Neutrophil (primary cell): ENCODE results near the gene KCNIP1.

Experiments used
- H3K27ac ChIP-seq: fragments of 200-600 bp; sonication (generic); 2 replicates; pipeline ENCODE4 v1.5.1; 2016; ENCODE audit warnings: mild to moderate bottlenecking, moderate library complexity
- H3K27me3 ChIP-seq: fragments of 200-600 bp; sonication (generic); 2 replicates; pipeline ENCODE4 v1.6.0; 2016; ENCODE audit warnings: mild to moderate bottlenecking
- H3K36me3 ChIP-seq: fragments of 200-600 bp; sonication (generic); 2 replicates; pipeline ENCODE4 v1.5.1; 2017
- H3K4me1 ChIP-seq, 2 experiments: fragments of 200-600 bp in 1 of 2; sonication (generic) in 1 of 2; 1 replicate in 1 of 2; 2 replicates in 1 of 2; pipeline versions ENCODE4 v1.5.1 to v1.6.1; 2013 to 2016; ENCODE audit warnings: low read depth in 1 of 2, low read length in 1 of 2, mild to moderate bottlenecking in 1 of 2, moderate library complexity in 1 of 2; ENCODE audit not compliant: control insufficient read depth in 1 of 2, insufficient read depth in 1 of 2
- H3K4me3 ChIP-seq, 2 experiments: fragments of 200-600 bp in 1 of 2; sonication (generic) in 1 of 2; 1 replicate in 1 of 2; 2 replicates in 1 of 2; pipeline ENCODE4 v1.5.1; 2013 to 2016; ENCODE audit warnings: low read depth in 1 of 2, low read length in 1 of 2, mild to moderate bottlenecking in 1 of 2, moderate library complexity in 1 of 2
- H3K9me3 ChIP-seq: fragments of 200-600 bp; sonication (generic); 2 replicates; pipeline ENCODE4 v1.5.1; 2016
- TF ChIP-seq, protein P1 (sequence below): fragments of 200-600 bp; sonication (generic); IDR thresholded peaks from 2 replicates; pipeline ENCODE4 v1.5.1; 2016; ENCODE audit warnings: antibody characterized with exemption

The KCNIP1 gene

DNA sequence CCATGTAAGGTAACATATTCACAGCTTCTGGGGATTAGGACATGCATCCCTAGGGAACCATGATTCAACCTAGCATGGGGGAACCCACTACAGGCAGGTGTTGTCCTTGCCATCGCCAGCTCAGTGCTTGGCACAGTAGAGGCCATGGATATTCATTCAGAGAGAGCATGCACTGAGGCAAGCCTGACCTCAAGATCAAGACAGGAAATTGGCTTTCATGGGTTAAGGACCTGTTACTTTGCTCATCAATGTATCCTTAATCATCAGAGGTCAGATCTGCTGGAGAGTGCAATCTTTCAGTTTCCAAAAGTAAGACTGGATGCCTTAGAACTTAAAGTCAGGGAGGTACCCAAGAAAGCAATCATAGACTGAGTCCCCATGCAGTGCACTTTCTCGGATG, 84.0 kb downstream of the KCNIP1 start:
- Histone ChIP-seq H3K27ac (no peak overlapping the region), H3K36me3 (no peaks in the 10 kb centered on the region), H3K9me3 (no peaks in the 10 kb centered on the region), H3K4me3 (no peak overlapping the region), H3K4me1 (no peaks in the 10 kb centered on the region), H3K27me3 (peaks cover 24% of the 10 kb centered on the region)
- TF ChIP-seq, protein P1, sequence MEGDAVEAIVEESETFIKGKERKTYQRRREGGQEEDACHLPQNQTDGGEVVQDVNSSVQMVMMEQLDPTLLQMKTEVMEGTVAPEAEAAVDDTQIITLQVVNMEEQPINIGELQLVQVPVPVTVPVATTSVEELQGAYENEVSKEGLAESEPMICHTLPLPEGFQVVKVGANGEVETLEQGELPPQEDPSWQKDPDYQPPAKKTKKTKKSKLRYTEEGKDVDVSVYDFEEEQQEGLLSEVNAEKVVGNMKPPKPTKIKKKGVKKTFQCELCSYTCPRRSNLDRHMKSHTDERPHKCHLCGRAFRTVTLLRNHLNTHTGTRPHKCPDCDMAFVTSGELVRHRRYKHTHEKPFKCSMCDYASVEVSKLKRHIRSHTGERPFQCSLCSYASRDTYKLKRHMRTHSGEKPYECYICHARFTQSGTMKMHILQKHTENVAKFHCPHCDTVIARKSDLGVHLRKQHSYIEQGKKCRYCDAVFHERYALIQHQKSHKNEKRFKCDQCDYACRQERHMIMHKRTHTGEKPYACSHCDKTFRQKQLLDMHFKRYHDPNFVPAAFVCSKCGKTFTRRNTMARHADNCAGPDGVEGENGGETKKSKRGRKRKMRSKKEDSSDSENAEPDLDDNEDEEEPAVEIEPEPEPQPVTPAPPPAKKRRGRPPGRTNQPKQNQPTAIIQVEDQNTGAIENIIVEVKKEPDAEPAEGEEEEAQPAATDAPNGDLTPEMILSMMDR: no peak

DNA sequence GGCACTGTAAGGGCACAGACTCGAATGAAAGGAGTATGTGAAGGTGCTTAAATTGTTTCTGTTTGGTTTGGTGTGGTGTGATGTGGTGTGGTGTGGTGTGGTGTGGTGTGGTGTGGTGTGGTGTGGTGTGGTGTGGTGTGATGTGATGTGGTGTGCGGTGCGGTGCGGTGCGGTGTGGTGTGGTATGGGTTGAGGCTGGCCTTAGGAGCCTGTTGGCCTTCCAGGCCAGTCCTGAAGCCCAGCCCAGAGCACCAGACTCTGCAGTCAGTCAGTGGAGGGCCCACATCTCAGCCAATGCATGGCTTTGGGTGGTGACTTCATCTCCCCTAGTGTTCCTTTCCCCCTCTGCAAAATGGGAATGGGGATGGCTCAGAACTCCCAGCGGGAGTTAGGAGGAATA, 85.8 kb downstream of the KCNIP1 start:
- Histone ChIP-seq H3K9me3 (no peaks in the 10 kb centered on the region), H3K4me1 (no peaks in the 10 kb centered on the region), H3K4me3 (no peak overlapping the region), H3K27me3 (peaks cover 27% of the 10 kb centered on the region), H3K36me3 (no peaks in the 10 kb centered on the region), H3K27ac (no peak overlapping the region)
- TF ChIP-seq, protein P1: no peak

DNA sequence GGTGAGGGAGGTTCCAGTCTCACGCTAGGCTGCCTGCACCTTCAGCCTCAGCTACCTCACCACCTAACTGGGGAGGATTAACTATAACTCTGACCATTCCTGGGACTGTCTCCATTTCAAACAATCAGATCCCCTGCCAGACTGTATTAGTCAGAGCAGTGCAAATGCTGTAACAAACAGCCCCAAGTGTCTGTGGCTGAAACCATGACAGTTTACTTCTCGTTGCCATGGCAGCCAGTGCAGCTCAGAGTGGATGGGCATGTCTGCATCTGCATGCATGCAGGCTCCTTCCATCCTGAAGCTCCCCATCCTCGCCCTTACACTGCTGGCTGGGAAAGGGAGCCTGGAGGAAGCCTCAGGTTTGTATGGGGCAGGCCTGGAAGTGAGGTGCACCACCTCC, 86.7 kb downstream of the KCNIP1 start:
- H3K27me3 ChIP-seq: peaks cover 33% of the 10 kb centered on the region
- no peaks in the 10 kb centered on the region for H3K4me1 ChIP-seq
- no peaks in the 10 kb centered on the region for H3K36me3 ChIP-seq
- no peaks in the 10 kb centered on the region for H3K9me3 ChIP-seq
- H3K4me3 ChIP-seq: no peak overlapping the region
- no peak overlapping the region for H3K27ac ChIP-seq
- TF ChIP-seq, protein P1: no peak

DNA sequence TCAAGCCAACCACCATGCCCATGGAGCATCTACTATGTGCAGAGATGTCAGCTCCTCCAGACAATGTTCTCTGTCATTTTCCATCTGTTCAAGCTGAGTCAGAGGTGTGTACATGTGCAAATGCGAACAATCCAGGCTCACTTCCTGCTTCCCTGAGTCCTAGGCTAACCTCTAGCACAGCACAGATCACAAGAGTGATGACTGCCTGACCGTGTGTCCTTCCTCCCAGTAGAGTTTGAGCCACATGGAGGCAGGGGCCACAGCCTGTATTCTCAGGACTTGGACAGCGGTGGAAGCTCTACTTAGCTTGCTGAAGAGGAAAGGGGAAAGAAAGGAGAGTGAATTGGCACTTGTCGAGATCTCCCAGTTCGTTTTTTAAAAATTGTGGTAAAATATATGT, 87.2 kb downstream of the KCNIP1 start:
- Histone ChIP-seq H3K9me3 (no peaks in the 10 kb centered on the region), H3K36me3 (no peaks in the 10 kb centered on the region)

DNA sequence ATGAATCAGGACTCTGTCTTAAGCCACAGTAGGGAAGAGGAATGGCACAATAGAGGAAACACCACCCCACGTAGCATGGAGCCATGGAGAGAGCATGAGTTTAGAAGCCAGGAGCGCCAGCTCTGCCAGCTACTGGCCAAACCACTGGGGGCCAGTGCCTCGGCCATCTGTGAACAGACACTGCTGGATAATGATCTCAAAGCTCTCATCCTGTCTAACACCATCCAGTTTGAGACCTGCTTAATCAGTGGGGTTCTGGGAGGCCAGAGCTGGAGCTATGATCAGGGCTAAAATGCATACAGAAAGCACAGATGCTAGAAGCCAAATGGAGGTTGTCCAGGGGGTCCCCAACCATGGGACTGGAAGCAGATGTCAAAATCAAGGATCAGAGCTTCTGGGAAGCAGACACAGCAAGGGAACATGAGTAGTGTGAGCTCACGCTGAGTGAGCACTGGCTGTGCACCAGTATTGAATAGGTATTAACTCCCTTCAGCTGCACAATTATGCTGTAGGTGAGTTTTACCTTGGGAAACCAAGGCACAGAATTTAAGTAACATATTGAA, 92.7 kb downstream of the KCNIP1 start:
- Histone ChIP-seq H3K4me3 (no peak overlapping the region), H3K4me1 (no peaks in the 10 kb centered on the region), H3K9me3 (no peaks in the 10 kb centered on the region), H3K27ac (no peak overlapping the region), H3K27me3 (peaks cover 72% of the 10 kb centered on the region), H3K36me3 (no peaks in the 10 kb centered on the region)
- TF ChIP-seq, protein P1: no peak

More for the DNA sequence above, 87.2 kb downstream of the KCNIP1 start:
- H3K27ac ChIP-seq: no peak overlapping the region
- H3K27me3 ChIP-seq: peaks cover 37% of the 10 kb centered on the region
- TF ChIP-seq, protein P1: no peak
- H3K4me3 ChIP-seq: no peak overlapping the region
- no peaks in the 10 kb centered on the region for H3K4me1 ChIP-seq
